Upper lobe of left lung (tissue), 4 donors: ENCODE measurements around the gene EID1.

ENCODE experiments used
- CTCF ChIP-seq, 6 experiments: fragments of 450-650 bp in 4 of 6; fragments of 200-600 bp in 2 of 6; sonication (generic) in 2 of 6; IDR thresholded peaks; one replicate each; pipeline ENCODE4 v1.5.1; 2016 to 2019; ENCODE audit warnings: antibody characterized with exemption in 6 of 6
- EP300 ChIP-seq, 4 donors: sonication (generic); formaldehyde crosslinking; IDR thresholded peaks; one replicate each; pipeline ENCODE4 v1.5.1; 2017; ENCODE audit warnings: antibody characterized with exemption in 4 of 4, control low read depth in 2 of 4
- POLR2A ChIP-seq, 4 donors: fragments of 450-650 bp; IDR thresholded peaks; one replicate each; pipeline ENCODE4 v1.5.1; 2016 to 2017; ENCODE audit warnings: antibody characterized with exemption in 4 of 4, mild to moderate bottlenecking in 2 of 4
- POLR2AphosphoS5 ChIP-seq, 2 donors: sonication (generic); formaldehyde crosslinking; IDR thresholded peaks; one replicate each; pipeline ENCODE4 v1.5.1; 2017; ENCODE audit warnings: antibody characterized with exemption in 2 of 2

- TF ChIP-seq POLR2AphosphoS5 (IDR thresholded peaks at IDR 0.05) (no peak), POLR2A (IDR thresholded peaks at IDR 0.05) (no peak), CTCF (IDR thresholded peaks at IDR 0.05) (peak in 5 of 6 experiments; percentile 15 to 53 (median 41)), EP300 (IDR thresholded peaks at IDR 0.05) (no peak)
These were observed 22.2 kb upstream of the EID1 start for GRCh38 chr15:48855501-48856440.
